ENCODE data around the gene BCAM.
A peak's percentile ranks its signal among the peaks of the same experiment; 100 is the strongest.

The BCAM gene

GRCh38 chr19:44845612-44846454, 36.9 kb downstream of the BCAM start, which contains the start of gene NECTIN2 (continued):
- TF ChIP-seq PRDM4 (tag by site-specific recombination; IDR thresholded peaks at IDR 0.05) (peak; percentile 88), ZBTB44 (tag by site-specific recombination; IDR thresholded peaks at IDR 0.05) (no peak), HOXC10 (CRISPR knock-in tag; IDR thresholded peaks at IDR 0.05) (no peak), ZNF664 (tag by site-specific recombination; IDR thresholded peaks at IDR 0.05) (no peak), ZFP69B (tag by site-specific recombination; IDR thresholded peaks at IDR 0.05) (0 out of 2 replicates have a peak, but pooled peaks have one; percentile 9), GLIS1 (tag by site-specific recombination; IDR thresholded peaks at IDR 0.05) (peak; percentile 87), ZNF112 (tag by site-specific recombination; IDR thresholded peaks at IDR 0.05) (no peak), ZSCAN18 (tag by site-specific recombination; IDR thresholded peaks at IDR 0.05) (peak; percentile 76; the same call in 1 of the 2 replicates), ZNF629 (tag by site-specific recombination; IDR thresholded peaks at IDR 0.05) (peak; percentile 72), ZBTB26 (tag by site-specific recombination; optimal IDR thresholded peaks at IDR 0.05) (peak; percentile 3), ZNF350 (tag by site-specific recombination; IDR thresholded peaks at IDR 0.05) (no peak), PATZ1 (tag by site-specific recombination; IDR thresholded peaks at IDR 0.05) (peak; percentile 74), ZSCAN30 (tag by site-specific recombination; IDR thresholded peaks at IDR 0.05) (peak; percentile 56; the same call in 1 of the 2 replicates), ZBTB17 (tag by site-specific recombination; IDR thresholded peaks at IDR 0.05) (peak; percentile 42; the same call in 1 of the 2 replicates), BCL11A (tag by site-specific recombination; IDR thresholded peaks at IDR 0.05; ENCODE audit: low read depth) (peak; percentile 82; the same call in 1 of the 2 replicates), ZBTB20 (tag by site-specific recombination; IDR thresholded peaks at IDR 0.05) (no peak; the same call in 1 of the 2 replicates), ZBTB48 (tag by site-specific recombination; IDR thresholded peaks at IDR 0.05) (peak; percentile 54), PRDM1 (tag by site-specific recombination; IDR thresholded peaks at IDR 0.05) (peak; percentile 81), ZNF654 (tag by site-specific recombination; IDR thresholded peaks at IDR 0.05; ENCODE audit: low read depth) (peak; percentile 62), ZBTB21 (tag by site-specific recombination; IDR thresholded peaks at IDR 0.05) (peak; percentile 67), ZNF600 (tag by site-specific recombination; IDR thresholded peaks at IDR 0.05) (peak; percentile 38), RBAK (tag by site-specific recombination; IDR thresholded peaks at IDR 0.05) (no peak), KLF16 (tag by site-specific recombination; IDR thresholded peaks at IDR 0.05) (peak; percentile 89), ZNF2 (tag by site-specific recombination; IDR thresholded peaks at IDR 0.05) (peak; percentile 71; the same call in 1 of the 2 replicates), ZNF302 (tag by site-specific recombination; IDR thresholded peaks at IDR 0.05; ENCODE audit: low read depth) (no peak), BCL11B (tag by site-specific recombination; IDR thresholded peaks at IDR 0.05; ENCODE audit: low read depth) (peak; percentile 49; the same call in 1 of the 2 replicates), ZNF549 (tag by site-specific recombination; IDR thresholded peaks at IDR 0.05) (no peak), SP7 (tag by site-specific recombination; IDR thresholded peaks at IDR 0.05) (peak; percentile 81), TRIM28 (IDR thresholded peaks at IDR 0.05; ENCODE audit: borderline replicate concordance, low read length) (peak; percentile 36; the same call in 1 of the 2 replicates)
- TF ChIP-seq, protein P1, sequence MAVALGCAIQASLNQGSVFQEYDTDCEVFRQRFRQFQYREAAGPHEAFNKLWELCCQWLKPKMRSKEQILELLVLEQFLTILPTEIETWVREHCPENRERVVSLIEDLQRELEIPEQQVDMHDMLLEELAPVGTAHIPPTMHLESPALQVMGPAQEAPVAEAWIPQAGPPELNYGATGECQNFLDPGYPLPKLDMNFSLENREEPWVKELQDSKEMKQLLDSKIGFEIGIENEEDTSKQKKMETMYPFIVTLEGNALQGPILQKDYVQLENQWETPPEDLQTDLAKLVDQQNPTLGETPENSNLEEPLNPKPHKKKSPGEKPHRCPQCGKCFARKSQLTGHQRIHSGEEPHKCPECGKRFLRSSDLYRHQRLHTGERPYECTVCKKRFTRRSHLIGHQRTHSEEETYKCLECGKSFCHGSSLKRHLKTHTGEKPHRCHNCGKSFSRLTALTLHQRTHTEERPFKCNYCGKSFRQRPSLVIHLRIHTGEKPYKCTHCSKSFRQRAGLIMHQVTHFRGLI (tag by site-specific recombination; IDR thresholded peaks at IDR 0.05) = no peak

Measured in HEK293 (cell line).